Measurements from ENCODE around the gene NXPH1.

DNA sequence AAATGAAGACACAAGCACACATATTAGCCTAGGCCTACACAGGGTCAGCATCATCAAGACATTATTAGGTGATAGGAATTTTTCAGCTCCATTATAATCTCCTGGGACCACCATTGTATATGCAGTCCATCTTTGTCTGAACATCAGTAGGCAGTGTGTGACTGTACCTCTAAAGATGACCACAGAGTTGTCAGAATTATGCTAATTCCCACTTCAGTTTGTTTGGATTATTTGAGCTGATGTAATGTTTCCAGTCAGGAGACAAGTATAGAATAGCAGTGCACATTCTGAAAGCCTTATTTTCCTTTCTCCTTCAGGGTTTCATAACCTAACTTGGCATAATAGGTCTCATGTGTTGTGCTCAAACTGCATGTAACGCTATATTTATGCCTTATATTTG lies 306.4 kb downstream of the NXPH1 start:
- no peak for TF ChIP-seq EZH2phosphoT487 (IDR thresholded peaks at IDR 0.05; ENCODE audit: insufficient read depth, low read depth)
- TF ChIP-seq EZH2 (IDR thresholded peaks at IDR 0.05; ENCODE audit: insufficient read depth, poor library complexity, severe bottlenecking), result no peak
